ENCODE results near the gene DOCK3.

GRCh38 chr3:51295625-51296024 is 620.9 kb downstream of the DOCK3 start:
- no peak for TF ChIP-seq CTCF (IDR thresholded peaks at IDR 0.05; ENCODE audit: extremely low read depth in 1 of 2, insufficient read depth in 1 of 2, low read depth in 1 of 2, low read length in 2 of 2)
- TF ChIP-seq POLR2AphosphoS5 (IDR thresholded peaks at IDR 0.05; ENCODE audit: insufficient read depth, low read depth, low read length) = no peak
- TF ChIP-seq POLR2A (IDR thresholded peaks at IDR 0.05; ENCODE audit: low read depth, low read length) = no peak
- no peak for TF ChIP-seq GATA2 (IDR thresholded peaks at IDR 0.05; ENCODE audit: insufficient read depth, insufficient read length, low read depth, low read length)

Data from endothelial cell of umbilical vein (primary cell).